ENCODE measurements around the gene GGT5. TPM values are rescaled to one million over a fixed set of nuclear protein-coding genes. Genes with fewer than 3 reads are reported as not detected.

GGT5 gene
- total and polyA plus RNA-seq, 2 of the 13 experiments (the other 11 are each of a cell fraction or from before 2014, with no cell fraction given): 0.69 to 3.1 TPM

- Histone ChIP-seq H3K9ac (ENCODE audit: insufficient read depth, low read depth, low read length) (no peak overlapping the region), H2AFZ (ENCODE audit: low read length) (no peak overlapping the region), H3K4me2 (ENCODE audit: low read depth, low read length) (peak overlapping the region; percentile 65), H3K27ac (ENCODE audit: extremely low read length, insufficient read depth, low read length) (peak overlapping the region; percentile 55), H3K4me3 (replicated peaks in 1 of 3; ENCODE audit: insufficient read depth in 1 of 3, low read depth in 2 of 3, low read length in 3 of 3) (peak overlapping the region in 1 of 3 experiments; percentile 74; a peak in 1 of 6 replicates), H3K36me3 (replicated peaks in 1 of 2; ENCODE audit: control insufficient read depth in 1 of 2, insufficient read depth in 2 of 2, low read length in 2 of 2) (peaks cover 4 to 13% of the 10 kb centered on the region in 2 experiments; a peak in 3 of 5 replicates), H3K27me3 (ENCODE audit: control insufficient read depth in 1 of 2, insufficient read depth in 2 of 2, low read length in 2 of 2) (no peaks in the 10 kb centered on the region), H3K9me3 (ENCODE audit: low read length) (no peaks in the 10 kb centered on the region), H4K20me1 (ENCODE audit: insufficient read depth, low read length) (no peaks in the 10 kb centered on the region), H3K4me1 (ENCODE audit: insufficient read depth, low read length) (peaks cover 23% of the 10 kb centered on the region), H3K79me2 (ENCODE audit: insufficient read depth, low read length) (no peaks in the 10 kb centered on the region)
- no TSS peak for BruUV-seq (replicated peaks)
- 83% methylated on average over 7 of the region's 16 CpGs for WGBS (ENCODE audit: low lambda C conversion rate)
- ATAC-seq (no peak), DNase-seq (ENCODE audit: low spot score) (no peak), FAIRE-seq (no peak)
- CTCF ChIA-PET (ENCODE audit: low intra/inter-chr PET ratio, low total read pairs): no interaction called here
- in situ Hi-C loops (cut with HindIII; ENCODE audit: extremely low pct_ligation_motif_present, low pct_unique_long_range_greater_than_20kb): no loop called here
- intact Hi-C loops (cut with micrococcal nuclease; ENCODE audit: unreplicated experiment): no loop called here
- POLR2A ChIA-PET: interaction anchor here (0.7 to 2.2 kb wide), 8 partner anchors 9 to 375 kb away, joined by 3 to 10 read pairs (median 3); partner anchors contain the start of gene MIF
- TF ChIP-seq ZNF652 (CRISPR knock-in tag; IDR thresholded peaks at IDR 0.05; ENCODE audit: borderline replicate concordance, low read depth) (no peak), SIN3A (IDR thresholded peaks at IDR 0.05; ENCODE audit: borderline replicate concordance, low read depth, low read length) (no peak), KLF13 (CRISPR knock-in tag; IDR thresholded peaks at IDR 0.05) (0 out of 2 replicates have a peak, but pooled peaks have one; percentile 16), ZNF281 (CRISPR knock-in tag; IDR thresholded peaks at IDR 0.05; ENCODE audit: borderline replicate concordance) (no peak), DMAP1 (CRISPR knock-in tag; IDR thresholded peaks at IDR 0.05) (no peak), ZNF572 (CRISPR knock-in tag; IDR thresholded peaks at IDR 0.05) (no peak), ZNF710 (CRISPR knock-in tag; IDR thresholded peaks at IDR 0.05; ENCODE audit: borderline replicate concordance) (no peak), NFKB2 (CRISPR knock-in tag; IDR thresholded peaks at IDR 0.05; ENCODE audit: borderline replicate concordance) (0 out of 2 replicates have a peak, but pooled peaks have one; percentile 20), ZFP37 (CRISPR knock-in tag; IDR thresholded peaks at IDR 0.05; ENCODE audit: borderline replicate concordance) (no peak), ESRRA (CRISPR knock-in tag; IDR thresholded peaks at IDR 0.05; ENCODE audit: low read depth) (0 out of 2 replicates have a peak, but pooled peaks have one; percentile 2), ZNF101 (CRISPR knock-in tag; IDR thresholded peaks at IDR 0.05; ENCODE audit: borderline replicate concordance, low read depth) (no peak), HOXA7 (CRISPR knock-in tag; IDR thresholded peaks at IDR 0.05) (no peak), REST (IDR thresholded peaks at IDR 0.05; ENCODE audit: borderline replicate concordance in 1 of 2, low read depth in 1 of 2, low read length in 2 of 2) (no peak), POLR2A (IDR thresholded peaks at IDR 0.05; ENCODE audit: insufficient read depth in 1 of 2, low read depth in 2 of 2, low read length in 2 of 2) (0 out of 4 replicates have a peak, but pooled peaks of 1 of the 2 experiments have one; percentile 22)
These were observed 64.4 kb downstream of the GGT5 start for GRCh38 chr22:24180316-24181087.

Measured in HepG2 (cell line).